BLaER1 (cell line): ENCODE results near the gene SCUBE1.
A peak's percentile ranks its signal among the peaks of the same experiment; 100 is the strongest.

Experiments used
- H3K27ac ChIP-seq: shearing (Covaris generic); formaldehyde crosslinking; 2 replicates; pipeline ENCODE4 v1.8.1; 2022
- H3K27me3 ChIP-seq: shearing (Covaris generic); formaldehyde crosslinking; 2 replicates; pipeline ENCODE4 v1.8.1; 2022
- H3K36me3 ChIP-seq: shearing (Covaris generic); formaldehyde crosslinking; 2 replicates; pipeline ENCODE4 v1.8.1; 2022
- H3K4me1 ChIP-seq: shearing (Covaris generic); formaldehyde crosslinking; 2 replicates; pipeline ENCODE4 v1.8.1; 2022
- H3K4me2 ChIP-seq: shearing (Covaris generic); formaldehyde crosslinking; 2 replicates; pipeline ENCODE4 v1.8.1; 2022
- H3K4me3 ChIP-seq: shearing (Covaris generic); formaldehyde crosslinking; 2 replicates; pipeline ENCODE4 v1.8.1; 2022
- H3K9ac ChIP-seq: shearing (Covaris generic); formaldehyde crosslinking; 2 replicates; pipeline ENCODE4 v1.8.1; 2022
- H3K9me3 ChIP-seq: shearing (Covaris generic); formaldehyde crosslinking; 2 replicates; pipeline ENCODE4 v1.8.1; 2022
- H4K20me1 ChIP-seq: shearing (Covaris generic); formaldehyde crosslinking; 2 replicates; pipeline ENCODE4 v1.8.1; 2022
- Cebpa-rat ChIP-seq: shearing (Covaris generic); IDR thresholded peaks from 2 replicates; pipeline ENCODE4 v1.8.1; 2022

The SCUBE1 gene

DNA sequence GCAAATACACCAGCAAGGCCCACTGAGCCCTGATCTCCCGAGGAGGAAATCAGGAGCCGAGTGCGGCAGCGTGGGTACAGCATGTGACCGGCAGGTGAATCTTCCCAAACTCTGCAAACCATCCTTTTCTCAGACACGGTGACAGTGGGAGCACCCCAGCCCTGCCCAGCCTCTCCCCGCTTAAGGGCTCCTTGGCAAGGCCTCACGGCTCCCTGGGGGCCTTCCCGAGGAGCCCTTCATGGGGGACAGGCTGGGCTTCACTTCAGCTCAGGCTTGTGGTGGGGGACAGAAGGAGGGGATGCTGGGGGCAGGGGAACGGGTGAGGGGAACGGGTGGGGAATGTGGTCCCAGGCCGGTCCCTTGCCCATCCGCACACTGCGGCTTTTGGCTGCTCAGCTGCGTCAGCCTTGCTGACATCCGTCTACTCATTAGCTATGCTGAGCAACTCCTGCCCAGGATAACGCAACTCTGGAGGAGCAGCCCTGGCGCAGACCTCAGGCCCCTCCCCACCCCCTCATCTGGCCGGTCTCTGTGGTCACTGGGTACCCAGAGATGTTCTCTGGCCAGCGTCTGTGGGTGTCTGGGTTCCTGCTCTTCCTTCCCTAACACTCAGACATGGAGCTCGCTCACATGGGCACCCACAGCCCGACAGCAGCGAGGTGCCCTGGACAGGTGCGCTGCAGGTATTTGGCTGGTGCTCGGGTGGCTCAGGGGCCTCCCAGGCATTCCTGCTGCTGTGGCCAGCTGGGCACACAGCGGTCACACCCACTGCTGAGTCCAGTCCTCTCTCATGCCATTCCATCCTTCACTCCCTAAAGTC is 134.3 kb downstream of the SCUBE1 start:
- Histone ChIP-seq H3K9me3 (no peaks in the 10 kb centered on the region), H3K27me3 (no peaks in the 10 kb centered on the region), H3K9ac (no peak overlapping the region), H4K20me1 (no peaks in the 10 kb centered on the region), H3K4me1 (peaks cover 34% of the 10 kb centered on the region), H3K27ac (no peak overlapping the region), H3K4me2 (no peak overlapping the region), H3K4me3 (no peak overlapping the region), H3K36me3 (no peaks in the 10 kb centered on the region)
- TF ChIP-seq Cebpa-rat: no peak

DNA sequence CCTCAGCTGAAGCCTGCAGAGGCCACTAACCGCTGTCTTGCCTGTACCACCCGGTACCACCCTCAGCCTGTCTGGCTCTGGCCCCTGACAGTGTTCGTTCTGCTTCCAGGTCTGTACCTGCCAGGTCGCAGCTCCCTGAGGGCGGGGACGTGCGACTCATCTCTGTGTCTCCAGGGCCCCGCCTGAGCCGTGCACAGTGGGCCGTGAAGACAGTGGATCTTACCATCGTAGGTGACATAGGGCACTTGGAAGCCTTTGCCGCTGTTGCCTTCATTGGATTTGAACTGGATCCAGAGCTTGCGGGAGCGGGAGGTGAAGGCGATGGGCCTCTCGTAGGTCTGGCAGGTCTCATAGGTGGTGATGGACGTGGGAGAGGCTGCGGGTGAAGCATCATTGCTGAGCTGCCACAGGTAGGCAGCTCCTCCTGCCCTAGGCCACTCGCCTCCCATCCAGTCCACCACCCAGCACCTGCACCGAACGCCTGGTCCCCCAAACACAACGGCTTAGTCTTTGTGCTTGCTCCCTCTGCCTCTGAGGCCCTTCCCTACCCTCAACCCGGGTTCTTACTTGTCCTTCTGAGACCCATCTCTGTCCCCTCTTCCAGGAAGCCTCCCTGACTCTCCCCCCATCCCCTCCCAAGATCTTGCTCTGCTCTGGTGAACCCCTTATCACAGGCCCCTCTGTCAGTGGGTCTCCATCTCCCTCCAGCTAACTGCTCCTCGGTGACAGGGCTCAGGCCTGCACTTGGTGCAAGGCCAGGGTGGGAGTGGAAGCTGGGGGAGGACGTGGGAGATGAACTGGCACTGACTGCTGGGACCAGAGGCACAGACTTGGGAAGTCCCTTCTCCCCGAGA is 135.1 kb downstream of the SCUBE1 start:
- Histone ChIP-seq H3K36me3 (no peaks in the 10 kb centered on the region), H3K27ac (no peak overlapping the region), H3K4me3 (no peak overlapping the region), H3K4me1 (peaks cover 27% of the 10 kb centered on the region), H3K9ac (no peak overlapping the region), H3K27me3 (no peaks in the 10 kb centered on the region), H3K9me3 (no peaks in the 10 kb centered on the region), H4K20me1 (no peaks in the 10 kb centered on the region), H3K4me2 (no peak overlapping the region)
- no peak for TF ChIP-seq Cebpa-rat

- no peaks in the 10 kb centered on the region for H3K27me3 ChIP-seq
- peak overlapping the region; percentile 52; the same call in 1 of the 2 replicates for H3K27ac ChIP-seq
- H3K36me3 ChIP-seq: no peaks in the 10 kb centered on the region
- no peak for TF ChIP-seq Cebpa-rat
- H3K9me3 ChIP-seq: no peaks in the 10 kb centered on the region
- no peak overlapping the region for H3K9ac ChIP-seq
- H4K20me1 ChIP-seq: no peaks in the 10 kb centered on the region
- no peak overlapping the region for H3K4me3 ChIP-seq
- H3K4me1 ChIP-seq: peaks cover 20% of the 10 kb centered on the region
- H3K4me2 ChIP-seq: peak overlapping the region; percentile 82
Measured at GRCh38 chr22:43207386-43207785, 135.8 kb downstream of the SCUBE1 start.

GRCh38 chr22:43206509-43207161 is 136.5 kb downstream of the SCUBE1 start:
- Histone ChIP-seq H4K20me1 (no peaks in the 10 kb centered on the region), H3K4me2 (peak overlapping the region; percentile 82), H3K9ac (peak overlapping the region; percentile 58; the same call in 1 of the 2 replicates), H3K27ac (peak overlapping the region; percentile 52), H3K4me1 (peaks cover 19% of the 10 kb centered on the region), H3K36me3 (no peaks in the 10 kb centered on the region), H3K27me3 (no peaks in the 10 kb centered on the region), H3K9me3 (no peaks in the 10 kb centered on the region), H3K4me3 (no peak overlapping the region)
- no peak for TF ChIP-seq Cebpa-rat

DNA sequence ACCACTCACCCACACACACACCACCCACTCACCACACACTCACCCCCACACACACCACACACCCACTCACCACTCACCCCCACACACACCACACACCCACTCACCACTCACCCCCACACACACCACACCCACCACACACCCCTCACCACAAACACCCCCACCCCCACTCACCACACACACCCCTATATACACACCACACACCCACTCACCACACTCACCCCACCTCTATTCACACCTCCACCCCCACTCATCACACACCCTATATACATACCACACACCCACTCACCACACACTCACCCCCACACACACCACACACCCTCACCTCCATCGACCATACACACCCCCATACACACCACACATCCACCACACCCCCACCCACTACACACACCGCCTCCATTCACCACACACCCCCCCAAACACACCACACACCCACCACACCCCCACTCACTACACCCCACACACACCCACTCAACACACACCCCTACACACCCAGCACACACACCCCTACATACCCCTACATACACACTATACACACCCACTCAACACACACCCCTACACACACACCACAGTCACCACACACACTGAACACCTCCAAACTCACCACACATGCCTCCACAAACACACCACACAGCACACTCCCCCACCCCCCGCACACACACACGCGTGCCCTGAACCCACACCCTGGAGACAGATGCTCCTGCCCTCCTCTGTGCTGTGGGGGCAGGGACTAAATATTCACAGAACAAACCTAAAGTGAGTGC is 137.2 kb downstream of the SCUBE1 start:
- H3K9me3 ChIP-seq: no peaks in the 10 kb centered on the region
- H3K4me2 ChIP-seq: peak overlapping the region; percentile 82
- no peak overlapping the region for H3K4me3 ChIP-seq
- no peaks in the 10 kb centered on the region for H4K20me1 ChIP-seq
- H3K27ac ChIP-seq: peak overlapping the region; percentile 52; the same call in 1 of the 2 replicates
- no peaks in the 10 kb centered on the region for H3K27me3 ChIP-seq
- H3K4me1 ChIP-seq: peaks cover 19% of the 10 kb centered on the region
- peak overlapping the region; percentile 58; the same call in 1 of the 2 replicates for H3K9ac ChIP-seq
- no peak for TF ChIP-seq Cebpa-rat
- no peaks in the 10 kb centered on the region for H3K36me3 ChIP-seq

DNA sequence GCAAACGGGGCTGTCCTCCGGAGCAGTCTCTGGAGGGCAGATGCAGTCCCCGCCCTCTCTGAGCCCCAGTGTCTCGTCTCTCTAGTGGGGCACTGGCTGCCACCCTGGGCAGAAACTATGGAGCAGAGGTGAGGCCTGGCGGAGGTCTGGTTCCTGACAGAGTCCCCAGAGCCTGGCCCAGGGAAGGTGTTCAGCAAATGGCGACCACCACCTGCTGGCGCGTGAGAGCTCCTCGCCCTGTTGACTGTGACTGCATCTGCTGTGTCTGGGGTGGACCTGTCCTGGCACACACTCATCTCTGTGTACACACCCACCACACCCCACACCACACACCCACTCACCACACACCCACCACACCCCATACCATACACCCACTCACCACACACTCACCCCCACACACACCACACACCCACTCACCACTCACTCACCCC is 137.9 kb downstream of the SCUBE1 start:
- Histone ChIP-seq H3K27me3 (no peaks in the 10 kb centered on the region), H3K4me1 (peaks cover 19% of the 10 kb centered on the region), H3K9ac (no peak overlapping the region), H3K9me3 (no peaks in the 10 kb centered on the region), H4K20me1 (no peaks in the 10 kb centered on the region), H3K27ac (no peak overlapping the region), H3K4me3 (no peak overlapping the region), H3K4me2 (no peak overlapping the region), H3K36me3 (no peaks in the 10 kb centered on the region)
- no peak for TF ChIP-seq Cebpa-rat

- Histone ChIP-seq H3K9ac (no peak overlapping the region), H3K27ac (no peak overlapping the region), H3K4me1 (peaks cover 19% of the 10 kb centered on the region), H3K4me3 (no peak overlapping the region), H3K9me3 (no peaks in the 10 kb centered on the region), H4K20me1 (no peaks in the 10 kb centered on the region), H3K4me2 (no peak overlapping the region), H3K27me3 (no peaks in the 10 kb centered on the region), H3K36me3 (no peaks in the 10 kb centered on the region)
- no peak for TF ChIP-seq Cebpa-rat
Measured at GRCh38 chr22:43203471-43203981, 139.6 kb downstream of the SCUBE1 start.

DNA sequence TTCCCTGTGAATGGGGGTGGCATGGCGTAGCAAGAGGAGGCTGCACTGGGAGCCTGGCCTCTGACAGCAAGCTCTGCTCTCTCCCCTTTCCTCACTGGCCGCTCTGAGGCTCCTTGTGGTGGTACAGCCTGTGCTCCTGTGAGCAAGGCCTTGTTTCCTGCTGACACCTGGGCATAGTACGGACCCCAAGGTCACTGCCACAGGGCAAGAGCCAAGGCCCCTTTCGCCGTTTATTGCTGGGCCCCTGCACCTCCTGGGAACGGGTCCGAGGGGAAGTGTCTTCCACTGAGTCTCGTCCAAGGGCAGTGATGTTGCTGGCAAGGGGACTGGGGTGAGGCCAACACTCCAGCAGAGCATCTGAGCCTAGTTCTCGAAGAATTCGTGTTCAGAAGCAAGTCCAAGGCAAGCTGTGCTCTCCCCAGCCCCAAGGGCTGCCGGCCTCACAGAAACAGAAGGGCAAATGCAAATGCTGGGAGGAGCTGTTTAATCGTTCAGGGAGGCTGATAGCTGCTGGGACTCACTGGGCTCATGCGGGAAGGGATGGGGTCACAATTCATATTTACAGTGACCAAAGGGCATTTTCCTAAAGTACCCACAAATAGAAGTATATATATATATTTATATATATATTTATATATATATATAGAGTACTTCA is 140.3 kb downstream of the SCUBE1 start:
- peaks cover 19% of the 10 kb centered on the region for H3K4me1 ChIP-seq
- H3K27ac ChIP-seq: no peak overlapping the region
- H3K9me3 ChIP-seq: no peaks in the 10 kb centered on the region
- no peak for TF ChIP-seq Cebpa-rat
- no peak overlapping the region for H3K4me2 ChIP-seq
- no peak overlapping the region for H3K4me3 ChIP-seq
- no peaks in the 10 kb centered on the region for H3K36me3 ChIP-seq
- no peaks in the 10 kb centered on the region for H4K20me1 ChIP-seq
- no peak overlapping the region for H3K9ac ChIP-seq
- no peaks in the 10 kb centered on the region for H3K27me3 ChIP-seq
